ENCODE results near the gene SDK1.

DNA sequence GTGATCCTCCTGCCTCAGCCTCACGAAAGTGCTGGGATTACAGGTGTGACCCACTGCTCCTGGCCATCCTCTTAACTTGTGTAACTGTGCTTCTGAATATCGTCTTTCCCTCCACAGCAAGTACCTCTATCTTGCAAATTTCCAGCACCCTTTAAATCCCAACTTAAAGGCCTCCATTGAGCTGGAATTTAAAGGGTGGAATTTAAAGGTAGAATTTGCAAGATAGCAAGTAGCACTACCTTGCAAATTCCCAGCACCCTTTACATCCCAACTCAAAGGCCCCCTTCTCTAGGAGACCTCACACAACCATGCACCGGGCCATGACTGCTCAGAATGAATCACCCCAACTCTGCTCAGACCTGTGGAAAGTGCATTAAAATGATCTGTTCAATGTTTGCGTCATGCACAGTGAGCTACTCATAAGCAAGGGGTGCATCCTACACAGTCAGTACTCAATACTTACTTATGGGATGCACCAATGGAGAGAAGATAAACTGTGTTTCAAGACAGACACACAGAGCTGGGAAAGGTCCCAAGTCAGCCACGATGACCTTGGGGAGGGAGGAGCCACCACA, 17.8 kb upstream of the SDK1 start:
- TF ChIP-seq EZH2 (IDR thresholded peaks at IDR 0.05; ENCODE audit: low read depth, low read length, severe bottlenecking) (no peak), POLR2A (IDR thresholded peaks at IDR 0.05; ENCODE audit: control extremely low read depth in 1 of 2, low read depth in 2 of 2, low read length in 2 of 2) (no peak)
